Stimulated activated CD4-positive, alpha-beta T cell treated with anti-CD3 and anti-CD28 coated beads, Interleukin-2, amount 100 ng/mL, for 4 hours (primary cell): Measurements from ENCODE around the gene IL1RL2.
A peak's percentile ranks its signal among the peaks of the same experiment; 100 is the strongest.

Source experiments
- DNase-seq: peaks from one replicate; pipeline ENCODE4 v3.0.0-alpha.2; 2020; ENCODE audit warnings: low read depth

Gene IL1RL2

GRCh38 chr2:102158011-102158755 is 28.6 kb upstream of the IL1RL2 start:
- DNase-seq: no peak

- no peak for DNase-seq
Measured at GRCh38 chr2:102159295-102159694, 27.5 kb upstream of the IL1RL2 start.

GRCh38 chr2:102166189-102166845 is 20.5 kb upstream of the IL1RL2 start:
- no peak for DNase-seq

GRCh38 chr2:102168026-102168771 is 18.6 kb upstream of the IL1RL2 start:
- no peak for DNase-seq

- DNase-seq: no peak
Measured at GRCh38 chr2:102171946-102172345, 14.9 kb upstream of the IL1RL2 start.

GRCh38 chr2:102172745-102173144 is 14.1 kb upstream of the IL1RL2 start:
- no peak for DNase-seq

GRCh38 chr2:102176172-102176571 is 10.7 kb upstream of the IL1RL2 start:
- DNase-seq: no peak

GRCh38 chr2:102177814-102178478 is 8.9 kb upstream of the IL1RL2 start:
- no peak for DNase-seq

- DNase-seq: no peak
Measured at GRCh38 chr2:102179061-102179460, 7.8 kb upstream of the IL1RL2 start.

- DNase-seq: no peak
Measured at GRCh38 chr2:102179788-102180686, 6.8 kb upstream of the IL1RL2 start.

GRCh38 chr2:102180687-102180999 is 6.2 kb upstream of the IL1RL2 start:
- no peak for DNase-seq

- DNase-seq: no peak
Measured at GRCh38 chr2:102181376-102181775, 5.4 kb upstream of the IL1RL2 start.

GRCh38 chr2:102181919-102182635 is 4.7 kb upstream of the IL1RL2 start:
- DNase-seq: no peak

- no peak for DNase-seq
Measured at GRCh38 chr2:102184018-102184417, 2.8 kb upstream of the IL1RL2 start.

GRCh38 chr2:102184568-102184967 is 2.3 kb upstream of the IL1RL2 start:
- DNase-seq: no peak

GRCh38 chr2:102185347-102185746 is 1.5 kb upstream of the IL1RL2 start:
- no peak for DNase-seq

- DNase-seq: peak; percentile 61
Measured at GRCh38 chr2:102187496-102188150, 800 bp downstream of the IL1RL2 start.

- DNase-seq: no peak
Measured at GRCh38 chr2:102190430-102191107, 3.7 kb downstream of the IL1RL2 start.

GRCh38 chr2:102191501-102191900 is 4.7 kb downstream of the IL1RL2 start:
- no peak for DNase-seq

GRCh38 chr2:102193074-102193473 is 6.3 kb downstream of the IL1RL2 start:
- DNase-seq: no peak
